ENCODE measurements around the gene ITPKB.
"Not testable (repeated sequence)": the region's sequence is repeated elsewhere in the genome, so short reads cannot be mapped to it uniquely, and the experiment has no call there.

The ITPKB gene

DNA sequence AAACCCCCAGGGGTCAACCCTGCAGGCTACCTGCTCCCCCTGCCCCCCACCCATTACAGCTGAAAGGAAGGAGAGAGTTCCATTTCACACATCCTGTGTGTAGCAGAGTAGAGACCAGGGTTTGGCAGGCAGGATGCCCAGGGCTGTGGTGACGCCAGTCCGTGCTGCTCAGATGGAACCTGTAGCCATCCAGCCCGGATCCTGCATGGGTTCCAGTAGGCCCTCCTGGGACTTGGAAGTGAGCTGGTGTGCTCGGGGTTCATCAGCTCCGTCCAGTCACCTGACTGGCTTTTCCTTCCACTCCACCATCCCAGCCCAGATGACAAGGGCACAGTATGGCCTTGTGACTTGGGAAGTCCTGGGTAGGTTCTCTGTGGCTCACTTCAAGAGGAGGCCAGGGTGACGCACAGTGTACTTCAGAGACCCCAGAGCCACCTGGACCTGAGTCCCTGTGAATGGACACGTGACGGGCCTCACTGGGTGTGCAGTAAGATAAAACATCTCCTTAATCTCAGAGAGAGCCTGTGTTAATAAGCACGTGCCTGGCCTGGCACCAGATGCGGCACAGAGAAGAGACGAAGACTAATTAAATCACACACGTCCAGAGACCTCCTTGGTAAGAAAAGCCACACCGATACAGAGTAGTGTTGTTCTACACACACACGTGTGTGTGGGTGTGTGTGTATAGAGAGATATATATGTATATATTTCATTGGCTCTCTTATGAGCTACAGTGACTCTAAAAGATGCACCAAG, 16.0 kb downstream of the ITPKB start:
- Histone ChIP-seq H3K27ac (ENCODE audit: low read depth, low read length, poor library complexity, severe bottlenecking) (peak overlapping the region; percentile 95), H4K20me1 (ENCODE audit: insufficient read depth, low read length) (no peaks in the 10 kb centered on the region), H2AFZ (ENCODE audit: low read length) (no peak overlapping the region), H3F3A (ENCODE audit: insufficient read depth, low read length) (no peaks in the 10 kb centered on the region), H3K4me1 (ENCODE audit: insufficient read depth, low read length, severe bottlenecking) (peaks cover 63% of the 10 kb centered on the region), H3K4me3 (ENCODE audit: low read depth, low read length, poor library complexity, severe bottlenecking) (no peak overlapping the region), H3K27me3 (ENCODE audit: insufficient read depth, low read length) (no peaks in the 10 kb centered on the region), H3K79me2 (ENCODE audit: insufficient read depth, low read length) (peaks cover 81% of the 10 kb centered on the region), H3K9me2 (ENCODE audit: low read depth, low read length) (no peaks in the 10 kb centered on the region), H3K36me3 (ENCODE audit: insufficient read depth, low read length) (peaks cover 81% of the 10 kb centered on the region), H3K9ac (ENCODE audit: low read length) (peak overlapping the region; percentile 20; the same call in 1 of the 2 replicates), H3K4me2 (ENCODE audit: low read length) (peak overlapping the region; percentile 63), H3K9me3 (ENCODE audit: low read length) (no peaks in the 10 kb centered on the region)
- TF ChIP-seq, protein P1, sequence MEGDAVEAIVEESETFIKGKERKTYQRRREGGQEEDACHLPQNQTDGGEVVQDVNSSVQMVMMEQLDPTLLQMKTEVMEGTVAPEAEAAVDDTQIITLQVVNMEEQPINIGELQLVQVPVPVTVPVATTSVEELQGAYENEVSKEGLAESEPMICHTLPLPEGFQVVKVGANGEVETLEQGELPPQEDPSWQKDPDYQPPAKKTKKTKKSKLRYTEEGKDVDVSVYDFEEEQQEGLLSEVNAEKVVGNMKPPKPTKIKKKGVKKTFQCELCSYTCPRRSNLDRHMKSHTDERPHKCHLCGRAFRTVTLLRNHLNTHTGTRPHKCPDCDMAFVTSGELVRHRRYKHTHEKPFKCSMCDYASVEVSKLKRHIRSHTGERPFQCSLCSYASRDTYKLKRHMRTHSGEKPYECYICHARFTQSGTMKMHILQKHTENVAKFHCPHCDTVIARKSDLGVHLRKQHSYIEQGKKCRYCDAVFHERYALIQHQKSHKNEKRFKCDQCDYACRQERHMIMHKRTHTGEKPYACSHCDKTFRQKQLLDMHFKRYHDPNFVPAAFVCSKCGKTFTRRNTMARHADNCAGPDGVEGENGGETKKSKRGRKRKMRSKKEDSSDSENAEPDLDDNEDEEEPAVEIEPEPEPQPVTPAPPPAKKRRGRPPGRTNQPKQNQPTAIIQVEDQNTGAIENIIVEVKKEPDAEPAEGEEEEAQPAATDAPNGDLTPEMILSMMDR (IDR thresholded peaks at IDR 0.05; ENCODE audit: low read length), result no peak

DNA sequence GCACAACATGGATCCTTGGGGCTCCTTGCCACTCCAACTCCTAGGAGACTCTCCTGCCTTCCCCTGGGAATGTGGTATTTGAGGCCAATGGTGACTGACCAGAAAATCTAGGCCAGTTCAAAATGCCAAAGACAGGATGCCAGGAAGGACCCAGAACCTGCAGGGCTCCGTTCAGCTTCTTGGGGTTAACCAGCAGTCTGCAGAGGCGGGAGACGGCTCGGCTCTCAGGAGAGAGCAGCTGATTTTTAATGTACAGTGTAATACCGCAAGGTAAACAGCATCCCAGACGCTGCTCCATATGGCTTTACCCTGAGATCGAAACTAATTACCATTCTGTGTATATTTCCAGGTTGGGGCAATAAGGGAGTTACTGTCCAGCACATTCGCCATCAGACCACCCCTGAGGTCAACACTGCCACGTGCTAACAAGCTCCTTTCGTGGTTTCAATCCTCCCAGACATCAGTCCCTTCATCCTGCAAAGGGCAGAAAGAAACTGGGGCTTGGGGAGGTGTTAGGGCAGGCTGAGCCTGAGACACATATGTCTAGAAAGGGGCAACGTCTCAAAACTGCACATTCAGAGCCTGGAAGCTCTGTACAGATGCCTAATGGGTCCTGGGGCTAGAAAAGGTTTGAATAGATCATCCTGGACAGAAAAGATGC, 16.7 kb downstream of the ITPKB start:
- H3K4me1 ChIP-seq (ENCODE audit: insufficient read depth, low read length, severe bottlenecking), result peaks cover 62% of the 10 kb centered on the region

DNA sequence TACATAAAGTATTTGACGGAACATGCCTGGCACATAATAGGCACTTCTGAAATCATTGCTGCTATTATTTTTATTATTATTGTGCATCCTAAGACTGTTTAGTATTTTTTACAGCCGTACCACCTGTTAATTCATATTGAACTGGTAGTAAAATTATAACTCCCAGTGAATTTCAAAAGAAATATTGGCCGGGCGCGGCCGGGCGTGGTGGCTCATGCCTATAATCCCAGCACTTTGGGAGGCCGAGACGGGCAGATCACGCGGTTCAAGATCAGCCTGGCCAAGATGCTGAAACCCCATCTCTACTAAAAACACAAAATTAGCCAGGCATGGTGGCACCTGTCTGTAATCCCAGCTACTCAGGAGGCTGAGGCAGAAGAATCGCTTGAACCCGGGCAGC, 18.5 kb downstream of the ITPKB start:
- H3K4me1 ChIP-seq (ENCODE audit: insufficient read depth, low read length, severe bottlenecking), result peaks cover 61% of the 10 kb centered on the region
- not testable (repeated sequence) for H3K4me2 ChIP-seq (ENCODE audit: low read length); H3F3A ChIP-seq (ENCODE audit: insufficient read depth, low read length); H3K9me2 ChIP-seq (ENCODE audit: low read depth, low read length); H3K27ac ChIP-seq (ENCODE audit: low read depth, low read length, poor library complexity, severe bottlenecking); H3K9ac ChIP-seq (ENCODE audit: low read length); H3K9me3 ChIP-seq (ENCODE audit: low read length); H4K20me1 ChIP-seq (ENCODE audit: insufficient read depth, low read length); H2AFZ ChIP-seq (ENCODE audit: low read length); H3K4me3 ChIP-seq (ENCODE audit: low read depth, low read length, poor library complexity, severe bottlenecking); H3K27me3 ChIP-seq (ENCODE audit: insufficient read depth, low read length)
- peaks cover 64% of the 10 kb centered on the region for H3K36me3 ChIP-seq (ENCODE audit: insufficient read depth, low read length)
- peaks cover 64% of the 10 kb centered on the region for H3K79me2 ChIP-seq (ENCODE audit: insufficient read depth, low read length)

More for the DNA sequence above, 16.7 kb downstream of the ITPKB start:
- Histone ChIP-seq H3K36me3 (ENCODE audit: insufficient read depth, low read length) (peaks cover 79% of the 10 kb centered on the region), H3K4me3 (ENCODE audit: low read depth, low read length, poor library complexity, severe bottlenecking) (no peak overlapping the region), H3K9me3 (ENCODE audit: low read length) (no peaks in the 10 kb centered on the region), H3K9ac (ENCODE audit: low read length) (no peak overlapping the region; the same call in 1 of the 2 replicates), H4K20me1 (ENCODE audit: insufficient read depth, low read length) (no peaks in the 10 kb centered on the region), H3F3A (ENCODE audit: insufficient read depth, low read length) (no peaks in the 10 kb centered on the region), H3K9me2 (ENCODE audit: low read depth, low read length) (no peaks in the 10 kb centered on the region), H3K4me2 (ENCODE audit: low read length) (no peak overlapping the region), H3K79me2 (ENCODE audit: insufficient read depth, low read length) (peaks cover 74% of the 10 kb centered on the region), H2AFZ (ENCODE audit: low read length) (no peak overlapping the region), H3K27me3 (ENCODE audit: insufficient read depth, low read length) (no peaks in the 10 kb centered on the region), H3K27ac (ENCODE audit: low read depth, low read length, poor library complexity, severe bottlenecking) (peak overlapping the region; percentile 95)
- no peak for TF ChIP-seq EZH2 (IDR thresholded peaks at IDR 0.05; ENCODE audit: borderline replicate concordance, low read length)
- TF ChIP-seq, protein P1 (IDR thresholded peaks at IDR 0.05; ENCODE audit: low read length), result no peak
